BLaER1 (cell line): ENCODE measurements around the gene CLSTN2.

Experiments used
- H3K27ac ChIP-seq: shearing (Covaris generic); formaldehyde crosslinking; 2 replicates; pipeline ENCODE4 v1.8.1; 2022
- H3K27me3 ChIP-seq: shearing (Covaris generic); formaldehyde crosslinking; 2 replicates; pipeline ENCODE4 v1.8.1; 2022
- H3K36me3 ChIP-seq: shearing (Covaris generic); formaldehyde crosslinking; 2 replicates; pipeline ENCODE4 v1.8.1; 2022
- H3K4me1 ChIP-seq: shearing (Covaris generic); formaldehyde crosslinking; 2 replicates; pipeline ENCODE4 v1.8.1; 2022
- H3K4me2 ChIP-seq: shearing (Covaris generic); formaldehyde crosslinking; 2 replicates; pipeline ENCODE4 v1.8.1; 2022
- H3K4me3 ChIP-seq: shearing (Covaris generic); formaldehyde crosslinking; 2 replicates; pipeline ENCODE4 v1.8.1; 2022
- H3K9ac ChIP-seq: shearing (Covaris generic); formaldehyde crosslinking; 2 replicates; pipeline ENCODE4 v1.8.1; 2022
- H3K9me3 ChIP-seq: shearing (Covaris generic); formaldehyde crosslinking; 2 replicates; pipeline ENCODE4 v1.8.1; 2022
- H4K20me1 ChIP-seq: shearing (Covaris generic); formaldehyde crosslinking; 2 replicates; pipeline ENCODE4 v1.8.1; 2022
- Cebpa-rat ChIP-seq: shearing (Covaris generic); IDR thresholded peaks from 2 replicates; pipeline ENCODE4 v1.8.1; 2022

Gene CLSTN2

GRCh38 chr3:140051019-140051957, 116.3 kb downstream of the CLSTN2 start:
- Histone ChIP-seq H3K4me1 (no peaks in the 10 kb centered on the region), H3K4me2 (no peak overlapping the region), H3K27ac (no peak overlapping the region), H3K27me3 (no peaks in the 10 kb centered on the region), H4K20me1 (no peaks in the 10 kb centered on the region), H3K4me3 (no peak overlapping the region), H3K36me3 (no peaks in the 10 kb centered on the region), H3K9me3 (no peaks in the 10 kb centered on the region), H3K9ac (no peak overlapping the region)
- no peak for TF ChIP-seq Cebpa-rat

- H3K36me3 ChIP-seq = no peaks in the 10 kb centered on the region
- no peaks in the 10 kb centered on the region for H4K20me1 ChIP-seq
- no peak overlapping the region for H3K4me3 ChIP-seq
- H3K27ac ChIP-seq = no peak overlapping the region
- TF ChIP-seq Cebpa-rat = no peak
- no peak overlapping the region for H3K4me2 ChIP-seq
- H3K9me3 ChIP-seq = no peaks in the 10 kb centered on the region
- H3K4me1 ChIP-seq = no peaks in the 10 kb centered on the region
- no peak overlapping the region for H3K9ac ChIP-seq
- no peaks in the 10 kb centered on the region for H3K27me3 ChIP-seq
These were observed 118.1 kb downstream of the CLSTN2 start for GRCh38 chr3:140052771-140053702.

GRCh38 chr3:140053794-140054193, 118.8 kb downstream of the CLSTN2 start:
- Histone ChIP-seq H3K4me3 (no peak overlapping the region), H4K20me1 (no peaks in the 10 kb centered on the region), H3K27ac (no peak overlapping the region), H3K27me3 (no peaks in the 10 kb centered on the region), H3K9me3 (no peaks in the 10 kb centered on the region), H3K4me1 (no peaks in the 10 kb centered on the region), H3K9ac (no peak overlapping the region), H3K4me2 (no peak overlapping the region), H3K36me3 (no peaks in the 10 kb centered on the region)
- TF ChIP-seq Cebpa-rat = no peak

GRCh38 chr3:140055092-140055791, 120.3 kb downstream of the CLSTN2 start:
- TF ChIP-seq Cebpa-rat = no peak
- H3K4me2 ChIP-seq = no peak overlapping the region
- H3K9me3 ChIP-seq = no peaks in the 10 kb centered on the region
- no peaks in the 10 kb centered on the region for H3K36me3 ChIP-seq
- no peak overlapping the region for H3K9ac ChIP-seq
- no peaks in the 10 kb centered on the region for H4K20me1 ChIP-seq
- H3K4me3 ChIP-seq = no peak overlapping the region
- no peak overlapping the region for H3K27ac ChIP-seq
- no peaks in the 10 kb centered on the region for H3K27me3 ChIP-seq
- no peaks in the 10 kb centered on the region for H3K4me1 ChIP-seq

GRCh38 chr3:140056047-140056446, 121.1 kb downstream of the CLSTN2 start:
- H3K9ac ChIP-seq = no peak overlapping the region

GRCh38 chr3:140061211-140061610, 126.2 kb downstream of the CLSTN2 start:
- no peaks in the 10 kb centered on the region for H4K20me1 ChIP-seq
- no peak overlapping the region for H3K9ac ChIP-seq
- H3K27me3 ChIP-seq = no peaks in the 10 kb centered on the region
- no peak overlapping the region for H3K4me3 ChIP-seq
- H3K4me1 ChIP-seq = no peaks in the 10 kb centered on the region
- no peak overlapping the region for H3K4me2 ChIP-seq
- no peaks in the 10 kb centered on the region for H3K9me3 ChIP-seq
- H3K27ac ChIP-seq = no peak overlapping the region
- H3K36me3 ChIP-seq = no peaks in the 10 kb centered on the region
- TF ChIP-seq Cebpa-rat = no peak

More at GRCh38 chr3:140056047-140056446, 121.1 kb downstream of the CLSTN2 start:
- no peak overlapping the region for H3K4me2 ChIP-seq
- no peaks in the 10 kb centered on the region for H3K27me3 ChIP-seq
- H4K20me1 ChIP-seq = no peaks in the 10 kb centered on the region
- no peaks in the 10 kb centered on the region for H3K36me3 ChIP-seq
- H3K9me3 ChIP-seq = no peaks in the 10 kb centered on the region
- H3K4me3 ChIP-seq = no peak overlapping the region
- no peaks in the 10 kb centered on the region for H3K4me1 ChIP-seq
- no peak overlapping the region for H3K27ac ChIP-seq
- no peak for TF ChIP-seq Cebpa-rat

- no peaks in the 10 kb centered on the region for H4K20me1 ChIP-seq
These were observed 127.5 kb downstream of the CLSTN2 start for GRCh38 chr3:140062461-140062860.

GRCh38 chr3:140067487-140067886, 132.5 kb downstream of the CLSTN2 start:
- no peaks in the 10 kb centered on the region for H3K4me1 ChIP-seq
- H4K20me1 ChIP-seq = no peaks in the 10 kb centered on the region
- H3K4me2 ChIP-seq = no peak overlapping the region
- no peaks in the 10 kb centered on the region for H3K9me3 ChIP-seq
- H3K27ac ChIP-seq = no peak overlapping the region
- H3K4me3 ChIP-seq = no peak overlapping the region
- no peak for TF ChIP-seq Cebpa-rat
- no peaks in the 10 kb centered on the region for H3K27me3 ChIP-seq
- no peaks in the 10 kb centered on the region for H3K36me3 ChIP-seq
- no peak overlapping the region for H3K9ac ChIP-seq

More at GRCh38 chr3:140062461-140062860, 127.5 kb downstream of the CLSTN2 start:
- no peak overlapping the region for H3K27ac ChIP-seq
- no peak for TF ChIP-seq Cebpa-rat
- no peak overlapping the region for H3K4me3 ChIP-seq
- no peak overlapping the region for H3K4me2 ChIP-seq
- no peak overlapping the region for H3K9ac ChIP-seq
- no peaks in the 10 kb centered on the region for H3K9me3 ChIP-seq
- H3K36me3 ChIP-seq = no peaks in the 10 kb centered on the region
- H3K27me3 ChIP-seq = no peaks in the 10 kb centered on the region
- no peaks in the 10 kb centered on the region for H3K4me1 ChIP-seq

GRCh38 chr3:140068494-140069017, 133.6 kb downstream of the CLSTN2 start:
- no peak overlapping the region for H3K27ac ChIP-seq
- no peaks in the 10 kb centered on the region for H3K36me3 ChIP-seq
- no peaks in the 10 kb centered on the region for H3K9me3 ChIP-seq
- no peak overlapping the region for H3K9ac ChIP-seq
- H4K20me1 ChIP-seq = no peaks in the 10 kb centered on the region
- no peak overlapping the region for H3K4me3 ChIP-seq
- TF ChIP-seq Cebpa-rat = no peak
- no peaks in the 10 kb centered on the region for H3K27me3 ChIP-seq
- H3K4me1 ChIP-seq = no peaks in the 10 kb centered on the region
- H3K4me2 ChIP-seq = no peak overlapping the region
